NT2/D1 (cell line): ENCODE data around the gene KRTAP5-6.

Experiments
- YY1 ChIP-seq: IDR thresholded peaks from 2 replicates; pipeline ENCODE4 v1.6.1; 2011; ENCODE audit not compliant: insufficient read length, insufficient read depth
- ZNF274 ChIP-seq: IDR thresholded peaks from 2 replicates; pipeline ENCODE4 v1.6.1; 2011; ENCODE audit warnings: mild to moderate bottlenecking, low read depth, low read length

GRCh38 chr11:1730059-1730629 is 33.1 kb downstream of the KRTAP5-6 start:
- TF ChIP-seq YY1 (no peak), ZNF274 (no peak)
